HG03571 (cell line): ENCODE results near the gene ZDHHC21.
"Not testable (repeated sequence)": the region's sequence is repeated elsewhere in the genome, so short reads cannot be mapped to it uniquely, and the experiment has no call there.

Experiments
- ATAC-seq: cut with Tn5 transposase; IDR thresholded peaks from one replicate; pipeline ENCODE4 v1.9.1; 2021; ENCODE audit not compliant: unreplicated experiment

Gene ZDHHC21

GRCh38 chr9:14686168-14686567 is 7.1 kb downstream of the ZDHHC21 start:
- ATAC-seq, result no peak

GRCh38 chr9:14682616-14683015 is 10.6 kb downstream of the ZDHHC21 start:
- not testable (repeated sequence) for ATAC-seq

DNA sequence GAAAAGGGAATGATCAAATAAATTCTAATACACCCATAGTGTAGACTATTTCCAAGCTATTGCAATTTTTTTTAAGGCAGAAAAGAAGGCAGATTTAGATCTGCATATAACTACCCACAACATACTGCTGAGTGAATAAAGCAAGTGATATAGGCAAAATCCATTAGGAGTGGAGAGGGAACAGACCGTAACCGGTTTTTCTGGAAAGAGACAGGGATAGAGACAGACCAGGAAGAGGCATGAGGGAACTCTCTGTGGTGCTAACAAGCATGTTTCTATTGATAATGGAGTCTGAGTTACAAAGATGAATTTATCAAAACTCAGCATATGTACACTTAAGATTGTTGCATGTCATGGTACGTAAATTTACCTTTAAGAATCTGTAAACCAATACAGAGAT is 14.5 kb downstream of the ZDHHC21 start:
- ATAC-seq, result no peak

DNA sequence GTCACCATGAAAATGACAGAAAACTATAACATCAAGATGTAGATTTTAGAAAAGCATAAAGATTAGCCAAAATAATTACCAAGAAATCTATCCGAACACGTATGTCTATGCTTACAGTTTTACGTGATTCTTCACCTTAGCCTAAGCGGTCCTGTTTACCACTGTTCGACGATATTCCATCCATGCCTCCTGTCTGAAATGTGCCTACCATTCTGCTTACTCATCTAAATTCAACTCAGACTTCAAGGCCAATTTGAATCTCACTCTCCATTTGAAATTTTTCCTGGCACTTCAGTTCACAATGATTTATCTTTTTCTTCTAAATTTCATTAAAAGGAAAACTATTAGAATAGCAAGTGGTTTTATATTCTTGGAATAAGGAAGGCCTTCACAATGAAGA is 15.4 kb downstream of the ZDHHC21 start:
- no peak for ATAC-seq

GRCh38 chr9:14677396-14677795 is 15.8 kb downstream of the ZDHHC21 start:
- ATAC-seq, result no peak

GRCh38 chr9:14674630-14675029 is 18.6 kb downstream of the ZDHHC21 start:
- ATAC-seq, result no peak

- no peak for ATAC-seq
These were observed 21.9 kb downstream of the ZDHHC21 start for GRCh38 chr9:14671377-14671776.

DNA sequence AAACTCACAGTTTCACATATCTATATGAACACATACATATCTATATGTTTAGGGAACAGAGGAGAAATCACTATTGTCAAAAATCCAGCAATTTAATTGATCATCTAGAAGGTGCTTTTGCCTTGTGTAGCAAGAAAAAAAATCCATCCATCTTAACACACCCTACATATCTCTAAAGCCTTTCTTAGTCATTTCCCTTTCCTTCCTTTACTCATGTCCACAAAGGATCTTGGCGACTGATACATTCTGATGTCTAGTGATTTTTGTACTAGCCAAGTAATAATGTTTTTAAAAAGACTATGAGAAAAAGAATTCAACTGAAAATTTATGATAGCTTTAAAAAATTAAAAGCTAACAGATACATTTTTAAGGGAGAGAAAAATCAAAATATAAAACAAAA is 22.5 kb downstream of the ZDHHC21 start:
- no peak for ATAC-seq

GRCh38 chr9:14664022-14664421 is 29.2 kb downstream of the ZDHHC21 start:
- not testable (repeated sequence) for ATAC-seq

DNA sequence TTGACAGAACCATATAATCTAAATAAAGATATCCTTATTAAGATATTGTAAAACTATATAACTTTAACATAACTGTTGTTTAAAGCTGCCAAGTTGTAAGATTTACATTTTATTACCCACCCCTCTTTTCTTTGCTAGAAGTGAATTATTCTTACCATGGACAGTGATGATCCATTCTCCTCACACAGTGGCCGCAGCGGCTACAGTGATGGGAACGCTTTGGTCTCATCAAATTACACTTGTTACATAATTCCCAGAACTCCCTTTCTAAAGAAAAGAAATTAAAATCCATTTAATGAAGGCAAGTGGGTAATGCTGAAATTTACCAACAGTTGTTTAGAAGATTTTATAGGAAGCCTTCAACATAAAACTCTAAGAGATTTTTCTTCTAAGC is 31.2 kb downstream of the ZDHHC21 start:
- ATAC-seq, result no peak

DNA sequence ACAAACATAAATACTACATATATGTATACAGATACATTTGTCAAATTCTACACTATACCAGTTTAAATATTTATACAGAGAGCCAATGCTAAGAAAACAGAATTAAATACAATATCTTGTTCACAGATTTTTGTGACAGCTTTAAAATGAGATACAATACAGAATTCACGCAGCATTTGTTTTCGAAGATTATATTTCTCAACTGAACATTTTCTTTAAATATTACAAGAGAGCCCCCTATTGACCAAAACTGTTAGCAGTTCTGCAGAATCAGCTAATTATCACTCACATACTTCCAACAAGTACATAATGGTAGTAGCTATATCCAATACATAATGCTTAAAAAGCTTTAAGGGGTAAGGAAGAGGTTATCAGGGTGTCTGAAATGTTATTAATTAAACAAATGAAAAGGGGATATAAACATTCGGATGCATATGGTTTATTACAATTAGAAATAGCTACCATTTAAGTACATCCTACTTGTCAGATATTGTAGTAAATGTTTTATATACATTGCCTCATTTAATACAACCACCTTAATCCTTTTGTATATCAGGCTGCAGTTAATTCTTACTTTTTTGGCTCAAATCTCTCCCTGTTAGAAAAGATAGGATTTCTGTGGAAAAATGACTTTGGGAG is 31.7 kb downstream of the ZDHHC21 start:
- ATAC-seq, result no peak

DNA sequence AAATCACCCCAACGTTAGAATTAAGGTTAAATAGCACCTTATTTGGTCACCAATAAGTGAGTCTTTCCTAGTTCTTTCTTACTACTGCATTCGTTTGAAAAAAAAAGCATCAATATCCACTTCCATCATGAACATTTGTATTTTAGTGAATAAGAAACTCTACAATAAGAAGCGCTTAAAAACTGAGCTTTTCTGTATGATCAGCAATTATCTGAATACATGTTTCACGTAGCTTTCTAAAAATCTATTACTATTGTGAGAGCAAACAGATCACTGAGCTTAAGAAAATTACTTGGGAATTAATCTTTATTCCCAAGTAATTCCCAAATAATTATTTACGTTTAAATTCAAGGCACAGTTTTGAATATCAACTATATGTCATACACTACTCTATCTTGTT is 32.5 kb downstream of the ZDHHC21 start:
- ATAC-seq, result no peak

DNA sequence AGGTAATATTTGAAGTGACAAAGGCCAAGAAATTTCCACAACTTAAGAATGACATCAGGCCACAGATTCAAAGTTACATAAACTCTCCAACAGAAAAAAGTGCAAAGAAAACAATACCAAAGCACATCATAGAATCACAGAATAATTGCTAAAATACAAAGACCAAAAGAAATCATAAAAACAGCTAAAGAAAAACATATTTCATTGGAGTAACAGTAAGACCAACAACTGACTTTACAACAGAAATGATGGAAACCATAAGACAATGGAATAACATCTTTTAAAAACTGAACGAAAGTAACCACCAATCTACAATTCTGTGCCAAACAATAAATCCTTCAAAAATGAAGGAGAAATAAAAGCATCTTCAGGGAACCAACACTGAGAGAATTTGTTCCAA is 38.3 kb downstream of the ZDHHC21 start:
- no peak for ATAC-seq

DNA sequence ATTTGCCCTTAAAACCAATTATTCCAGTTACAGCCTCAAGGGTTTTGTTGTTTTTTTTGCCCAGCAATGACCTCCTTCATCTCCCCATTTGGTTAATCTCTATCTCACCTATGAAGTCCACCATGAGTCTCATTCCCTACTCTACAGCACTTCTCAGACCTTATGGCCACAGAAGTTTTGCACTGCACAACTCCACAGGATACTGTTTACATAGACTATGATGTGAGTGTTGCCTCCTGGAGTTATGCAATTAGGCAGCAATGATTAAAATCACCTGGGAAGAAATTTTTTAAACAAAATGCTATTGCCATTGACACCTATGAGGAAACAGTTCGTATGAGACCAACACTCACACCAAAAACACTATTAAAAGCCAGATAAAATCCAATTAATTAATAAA is 39.7 kb downstream of the ZDHHC21 start:
- ATAC-seq, result no peak

DNA sequence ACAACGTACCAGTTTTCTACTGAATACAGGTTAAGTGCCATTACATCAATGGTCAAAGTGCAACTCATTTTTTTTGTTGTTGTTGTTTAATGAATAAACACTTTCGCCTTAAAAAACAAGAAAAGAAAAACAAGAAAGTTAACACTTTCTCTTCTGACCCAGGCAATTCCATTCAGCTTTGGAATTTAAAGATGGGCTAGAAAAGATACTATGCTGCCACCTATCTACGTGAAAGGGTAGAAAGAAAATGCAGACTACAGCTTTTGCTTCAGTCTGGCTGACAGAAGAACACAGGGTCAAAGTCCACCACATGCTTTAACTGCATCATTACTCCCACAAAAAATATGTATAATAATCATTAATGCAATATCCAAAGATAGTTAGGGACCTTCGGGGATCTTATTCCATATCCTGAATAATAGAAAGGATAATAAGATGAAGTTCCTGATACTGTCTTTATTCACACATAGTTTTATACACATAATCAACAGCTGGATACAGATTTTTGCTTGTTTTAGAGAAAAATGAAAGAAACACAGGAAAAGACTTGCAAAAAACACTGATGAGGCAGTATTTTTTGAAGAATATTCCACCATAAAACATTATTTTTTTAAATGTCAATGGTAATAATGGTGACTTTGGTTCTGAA is 40.4 kb downstream of the ZDHHC21 start:
- no peak for ATAC-seq

DNA sequence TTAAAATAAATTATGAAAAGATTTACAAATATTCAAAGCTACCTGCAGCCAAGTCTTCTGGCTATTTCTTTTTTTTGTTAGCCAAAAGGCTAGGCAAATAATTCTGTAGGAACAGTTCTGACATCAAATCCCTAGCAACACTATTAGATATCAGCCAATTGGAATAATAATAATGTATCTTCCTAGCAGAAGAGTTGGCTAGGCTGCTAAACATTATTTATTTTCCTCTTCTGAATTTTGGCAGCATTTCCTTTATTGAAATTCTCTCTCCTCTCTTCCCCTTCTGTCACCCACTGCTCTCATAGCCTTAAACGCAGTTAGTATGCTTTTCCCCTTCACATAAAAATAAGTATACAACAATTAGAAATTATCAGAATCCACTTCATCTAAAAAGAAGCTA is 42.6 kb downstream of the ZDHHC21 start:
- no peak for ATAC-seq

DNA sequence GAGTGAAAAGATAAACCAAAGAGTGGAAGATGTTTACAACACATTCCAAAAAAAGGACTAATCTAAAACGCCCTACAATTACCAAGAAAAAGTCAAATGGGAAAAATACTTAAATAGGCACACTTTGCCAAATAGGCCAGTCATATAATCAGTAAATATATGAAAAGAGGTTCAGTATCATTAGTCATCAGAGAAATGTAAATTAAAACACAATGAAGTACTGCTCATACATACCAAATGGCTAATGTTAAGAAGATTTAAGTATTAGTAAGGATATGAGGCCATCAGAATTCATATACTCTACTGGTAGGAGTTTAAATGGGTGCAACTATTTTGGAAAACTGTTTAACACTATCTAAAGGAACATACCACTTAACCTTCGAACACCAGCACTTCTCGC is 47.6 kb downstream of the ZDHHC21 start:
- no peak for ATAC-seq

GRCh38 chr9:14640967-14641366 is 52.3 kb downstream of the ZDHHC21 start:
- no peak for ATAC-seq

DNA sequence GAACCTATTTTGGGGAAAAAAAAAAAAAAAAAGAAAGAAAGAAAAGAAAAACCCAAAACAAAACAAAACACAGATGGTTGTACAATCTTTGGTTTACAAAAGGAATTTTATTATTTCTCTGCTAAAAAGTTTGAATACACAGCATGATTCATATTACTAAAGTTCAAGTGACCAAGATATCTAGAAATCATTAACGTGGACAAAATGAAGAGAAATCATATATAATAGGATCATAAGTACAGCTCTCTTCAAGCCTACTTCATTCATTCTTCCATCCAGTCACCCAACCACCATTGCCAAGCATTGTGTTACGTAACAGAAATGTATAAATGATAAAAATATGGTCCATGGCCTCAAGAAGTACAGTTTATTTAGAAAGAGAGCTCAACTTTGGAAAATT is 52.9 kb downstream of the ZDHHC21 start:
- no peak for ATAC-seq

DNA sequence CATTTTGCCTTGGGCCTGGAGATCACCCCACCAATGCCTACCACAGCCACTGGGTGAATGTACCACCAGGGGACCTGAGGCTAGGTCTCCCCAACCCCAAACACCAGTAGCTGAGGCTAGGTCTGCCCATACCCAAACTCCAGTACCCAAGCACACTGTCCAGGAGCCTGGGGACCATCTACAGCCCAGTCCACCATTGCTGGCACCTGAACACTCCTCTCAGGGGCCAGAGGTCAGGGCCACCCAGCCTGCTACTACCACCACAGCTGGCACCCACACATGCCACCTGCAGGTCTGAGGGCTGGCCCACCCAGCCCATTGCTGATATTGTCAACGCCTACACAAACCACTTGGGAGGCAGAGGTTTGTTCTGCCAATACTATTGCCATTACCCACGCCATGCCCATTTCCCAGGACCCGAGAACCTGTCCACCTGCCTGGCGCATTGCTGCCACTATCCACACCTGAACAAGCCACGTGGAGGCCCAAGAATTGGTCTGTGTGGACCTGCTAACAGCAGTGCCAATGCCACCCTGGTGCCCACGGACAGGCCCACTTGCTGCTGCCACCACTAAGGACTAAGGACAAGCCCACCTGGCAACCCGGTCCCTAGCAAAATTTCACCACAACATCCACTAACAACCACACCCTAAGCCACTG is 59.2 kb downstream of the ZDHHC21 start:
- no peak for ATAC-seq

GRCh38 chr9:14633148-14633547 is 60.1 kb downstream of the ZDHHC21 start:
- no peak for ATAC-seq

DNA sequence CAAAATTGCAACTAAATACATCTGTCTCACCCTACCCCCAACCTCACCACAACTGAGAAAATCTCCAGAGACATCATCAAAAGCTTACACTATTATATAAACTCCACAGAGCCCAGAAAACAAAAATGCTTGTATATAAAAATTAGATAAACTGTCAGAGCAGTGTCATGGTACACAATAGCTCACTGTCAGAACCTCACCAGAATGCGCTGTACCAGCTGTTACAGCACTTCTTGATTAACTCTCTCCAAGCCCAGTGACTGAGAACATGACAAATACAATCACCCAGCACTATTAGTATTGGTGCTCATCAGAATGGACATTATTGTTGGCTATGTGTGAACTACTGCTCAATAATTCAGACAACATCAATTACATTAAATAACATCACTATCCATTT is 65.7 kb downstream of the ZDHHC21 start:
- ATAC-seq, result no peak
